Measurements from ENCODE around the gene PAX4. TPM values are rescaled to one million over a fixed set of nuclear protein-coding genes. Genes with fewer than 3 reads are reported as not detected.

PAX4 gene
- total and polyA plus RNA-seq, 8 donors = 0.09 to 0.42 (median 0.21) TPM; not detected in 5

DNA sequence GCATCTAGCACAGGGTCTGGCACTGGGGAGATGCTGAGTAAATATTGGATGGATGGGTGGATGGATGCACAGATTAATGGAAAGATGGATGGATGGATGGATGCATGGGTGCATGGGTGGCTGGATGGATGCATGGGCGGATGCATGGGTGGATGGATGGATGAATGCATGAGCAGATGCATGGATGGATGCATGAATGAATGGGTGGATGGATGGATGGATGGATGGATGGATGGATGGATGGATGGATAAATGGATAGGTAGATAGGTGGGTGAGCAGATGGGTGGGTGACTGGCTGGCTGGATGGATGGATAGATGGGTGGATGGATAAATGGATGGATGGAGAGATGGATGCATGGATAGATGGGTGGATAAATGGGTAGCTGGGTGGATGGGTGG lies 5.7 kb downstream of the PAX4 start:
- FAIRE-seq (no peak), ATAC-seq (no peak), DNase-seq (no peak)
- no peak overlapping the region for H3K27ac ChIP-seq
- H3K4me3 ChIP-seq = no peak overlapping the region
- no peaks in the 10 kb centered on the region for H3K27me3 ChIP-seq
- WGBS, 2 donors = 82 to 90% methylated on average over 1 of the region's 1 CpG
- no peaks in the 10 kb centered on the region for H3K36me3 ChIP-seq
- no peak for TF ChIP-seq CTCF (IDR thresholded peaks at IDR 0.05)
- no peaks in the 10 kb centered on the region for H3K9me3 ChIP-seq
- intact Hi-C loops (cut with DNase I) = no loop called here
- no peaks in the 10 kb centered on the region for H3K4me1 ChIP-seq

DNA sequence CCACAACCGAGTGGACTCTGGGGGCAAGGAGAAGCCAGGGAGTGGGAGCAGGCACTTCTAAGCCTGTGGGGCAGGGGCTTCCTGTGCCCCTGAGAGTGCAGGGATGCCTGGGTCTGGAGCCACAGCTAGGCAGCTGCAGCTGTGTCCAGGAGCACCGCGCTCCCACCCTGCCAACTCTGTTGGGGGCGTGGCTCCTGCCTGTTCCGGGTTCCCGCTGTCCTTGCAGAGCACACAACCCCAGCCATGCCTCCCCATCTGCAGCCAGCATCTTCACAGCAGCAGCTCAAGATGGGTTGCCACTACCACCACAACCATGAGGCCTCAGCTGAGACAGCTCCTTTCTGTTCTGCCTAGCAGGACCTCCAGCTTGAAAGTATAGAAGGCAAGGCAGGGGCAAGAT lies 8.6 kb downstream of the PAX4 start:
- ATAC-seq (no peak), DNase-seq (no peak), FAIRE-seq (no peak)
- H3K4me3 ChIP-seq = no peak overlapping the region
- H3K27me3 ChIP-seq = no peaks in the 10 kb centered on the region
- no peaks in the 10 kb centered on the region for H3K4me1 ChIP-seq
- intact Hi-C loops (cut with DNase I) = no loop called here
- no peaks in the 10 kb centered on the region for H3K9me3 ChIP-seq
- 83 to 87% methylated on average over 6 of the region's 6 CpGs for WGBS, 2 donors
- no peak overlapping the region for H3K27ac ChIP-seq
- no peaks in the 10 kb centered on the region for H3K36me3 ChIP-seq
- no peak for TF ChIP-seq CTCF (IDR thresholded peaks at IDR 0.05)

DNA sequence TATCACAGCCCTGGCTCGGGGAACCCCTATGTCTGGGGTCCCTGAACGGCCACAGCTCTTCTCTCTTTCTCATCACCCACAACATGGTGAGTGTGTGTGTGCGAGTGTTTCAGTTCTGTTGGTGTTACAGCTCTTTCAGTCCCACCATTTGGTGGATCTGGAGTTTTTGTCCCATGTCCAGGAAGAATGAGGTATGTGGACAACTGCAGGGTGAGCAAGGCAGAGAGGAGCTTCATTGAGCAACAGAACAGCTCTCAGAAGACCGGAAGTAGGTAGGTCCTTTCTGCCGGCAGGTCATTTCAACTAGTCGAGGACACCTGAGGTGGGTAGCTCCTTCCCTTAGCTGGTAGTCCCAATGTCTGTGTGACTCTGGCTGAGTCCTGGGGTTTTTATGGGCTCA lies 9.5 kb downstream of the PAX4 start:
- WGBS, 2 donors = 79 to 84% methylated on average over 6 of the region's 6 CpGs
- intact Hi-C loops (cut with DNase I) = no loop called here

DNA sequence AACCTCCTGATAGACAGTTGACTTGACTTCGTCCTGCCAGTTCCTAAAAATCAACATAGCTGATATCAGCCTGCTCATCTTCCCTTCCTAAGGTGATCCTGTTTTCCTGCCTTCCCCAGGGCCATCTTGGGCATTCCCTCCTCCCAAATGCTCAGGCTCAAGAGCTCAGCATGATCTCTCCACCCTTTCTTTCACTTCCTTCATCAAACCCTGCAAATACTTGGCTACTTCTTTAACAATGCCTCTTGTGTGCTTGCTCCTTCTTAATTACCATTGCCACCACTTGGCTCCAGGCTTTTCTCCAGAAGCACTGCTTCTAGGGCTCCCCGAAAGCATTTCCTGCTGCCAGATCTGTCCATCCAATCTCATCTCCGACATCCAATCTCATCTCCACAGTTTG lies 17.1 kb downstream of the PAX4 start:
- DNase-seq (no peak), ATAC-seq (no peak), FAIRE-seq (no peak)
- Histone ChIP-seq H3K4me1 (no peaks in the 10 kb centered on the region), H3K27ac (no peak overlapping the region), H3K36me3 (no peaks in the 10 kb centered on the region), H3K27me3 (no peaks in the 10 kb centered on the region), H3K4me3 (no peak overlapping the region), H3K9me3 (no peaks in the 10 kb centered on the region)
- TF ChIP-seq CTCF (IDR thresholded peaks at IDR 0.05) = no peak
- 79 to 88% methylated on average over 3 of the region's 3 CpGs for WGBS, 2 donors
- intact Hi-C loops (cut with DNase I) = no loop called here

More for the DNA sequence above, 9.5 kb downstream of the PAX4 start:
- DNase-seq = no peak
- H3K27me3 ChIP-seq = no peaks in the 10 kb centered on the region
- no peaks in the 10 kb centered on the region for H3K4me1 ChIP-seq
- no peak for TF ChIP-seq CTCF (IDR thresholded peaks at IDR 0.05)
- ATAC-seq = no peak
- FAIRE-seq = no peak
- no peaks in the 10 kb centered on the region for H3K36me3 ChIP-seq
- H3K9me3 ChIP-seq = no peaks in the 10 kb centered on the region
- H3K4me3 ChIP-seq = no peak overlapping the region
- H3K27ac ChIP-seq = no peak overlapping the region

GRCh38 chr7:127598318-127598717 lies 19.6 kb downstream of the PAX4 start:
- DNase-seq (no peak), ATAC-seq (no peak), FAIRE-seq (no peak)
- intact Hi-C loops (cut with DNase I) = no loop called here
- Histone ChIP-seq H3K4me3 (no peak overlapping the region), H3K4me1 (peaks cover 0 to 9% (median 9%) of the 10 kb centered on the region in 3 donors), H3K27me3 (no peaks in the 10 kb centered on the region), H3K9me3 (no peaks in the 10 kb centered on the region), H3K36me3 (no peaks in the 10 kb centered on the region), H3K27ac (no peak overlapping the region)
- WGBS, 2 donors = 66 to 67% methylated on average over 6 of the region's 6 CpGs
- TF ChIP-seq CTCF (IDR thresholded peaks at IDR 0.05) = no peak

All from pancreas (tissue), 10 donors.